NOMO-1 (cell line): ENCODE data around the gene DACH1.

Experiments
- DNase-seq, 2 experiments: peaks; one replicate each; lab custom pipeline; 2025; ENCODE audit not compliant: unreplicated experiment in 2 of 2; lab: John Stamatoyannopoulos, UW

Gene DACH1

GRCh38 chr13:71448080-71448630, 418.8 kb downstream of the DACH1 start:
- no peak for DNase-seq

GRCh38 chr13:71437704-71438103, 429.3 kb downstream of the DACH1 start:
- no peak for DNase-seq

- no peak for DNase-seq
Observed at GRCh38 chr13:71430681-71431080, 436.3 kb downstream of the DACH1 start.

- DNase-seq = no peak
Observed at GRCh38 chr13:71417205-71417604, 449.8 kb downstream of the DACH1 start.

GRCh38 chr13:71412231-71412630, 454.8 kb downstream of the DACH1 start:
- no peak for DNase-seq

- DNase-seq = no peak
Observed at GRCh38 chr13:71408416-71408815, 458.6 kb downstream of the DACH1 start.

- DNase-seq = no peak
Observed at GRCh38 chr13:71399631-71400215, 467.3 kb downstream of the DACH1 start.

GRCh38 chr13:71396149-71396548, 470.9 kb downstream of the DACH1 start:
- DNase-seq = no peak

GRCh38 chr13:71395053-71395452, 472.0 kb downstream of the DACH1 start:
- DNase-seq = no peak

- DNase-seq = no peak
Observed at GRCh38 chr13:71394176-71394575, 472.8 kb downstream of the DACH1 start.
